DMS 273 (cell line): ENCODE data around the gene AMPH.
"Not testable (repeated sequence)": the region's sequence is repeated elsewhere in the genome, so short reads cannot be mapped to it uniquely, and the experiment has no call there.

Source experiments
- DNase-seq: peaks from one replicate; lab custom pipeline; 2025; ENCODE audit not compliant: unreplicated experiment; lab: John Stamatoyannopoulos, UW

Gene AMPH

DNA sequence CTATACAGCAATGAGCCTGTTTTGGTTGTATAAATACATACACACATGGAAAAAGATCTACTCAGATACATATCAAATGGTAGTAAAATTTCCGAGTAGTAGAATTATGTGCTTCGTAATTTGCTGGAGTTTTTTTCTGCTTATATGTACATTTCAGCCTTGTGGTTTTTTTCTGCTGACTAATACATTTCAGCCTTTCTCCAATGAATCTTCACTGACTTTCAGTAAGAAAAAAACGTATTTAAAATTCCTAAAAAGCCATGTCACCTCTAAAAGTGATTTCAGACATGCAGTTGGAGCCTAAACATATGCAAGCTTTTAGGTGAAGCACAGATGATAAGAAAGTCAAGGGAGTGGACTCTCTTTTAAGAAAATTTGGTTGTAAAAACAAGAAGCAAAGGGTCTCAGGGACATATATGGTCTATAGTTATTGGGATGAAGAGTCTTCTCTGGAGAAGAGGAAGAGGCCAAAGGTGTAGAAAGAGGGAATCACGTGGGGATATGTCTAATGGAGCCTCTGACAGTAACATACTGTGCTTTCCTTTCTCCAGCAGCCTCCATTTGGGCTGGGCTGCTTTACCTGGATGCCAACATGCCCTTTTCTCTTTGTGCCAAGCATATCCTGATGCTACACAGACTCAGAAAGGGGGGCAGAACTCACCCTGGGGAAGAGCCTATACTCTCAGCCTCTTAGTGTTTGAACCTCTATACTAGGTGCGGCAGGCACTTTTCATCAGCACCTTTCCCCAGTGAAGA is 2.4 kb downstream of the AMPH start:
- DNase-seq = no peak

DNA sequence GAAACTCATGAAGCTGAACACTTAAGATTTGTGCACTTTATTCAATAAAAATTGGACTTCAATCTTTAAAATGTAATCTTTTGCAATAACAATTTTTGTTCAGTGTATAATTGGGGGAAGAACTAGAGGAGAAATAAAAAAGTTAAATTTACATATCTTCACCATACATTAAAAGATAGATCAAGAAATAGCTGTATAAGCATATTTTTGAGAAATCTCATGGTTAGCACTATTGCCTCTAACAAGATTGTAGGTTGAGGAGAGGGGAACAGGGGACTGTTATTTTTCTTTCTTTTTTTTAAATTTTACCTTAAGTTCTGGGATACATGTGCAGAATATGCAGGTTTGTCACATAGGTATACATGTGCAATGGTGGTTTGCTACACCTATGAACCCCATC is 5.3 kb downstream of the AMPH start:
- no peak for DNase-seq

- DNase-seq = peak; percentile 67
Observed at GRCh38 chr7:38615665-38616064, 15.5 kb downstream of the AMPH start.

GRCh38 chr7:38607466-38607865 is 23.7 kb downstream of the AMPH start:
- no peak for DNase-seq

GRCh38 chr7:38600741-38601140 is 30.4 kb downstream of the AMPH start:
- DNase-seq = no peak

- DNase-seq = no peak
Observed at GRCh38 chr7:38594949-38595348, 36.2 kb downstream of the AMPH start.

GRCh38 chr7:38592737-38593288 is 38.4 kb downstream of the AMPH start:
- no peak for DNase-seq

- DNase-seq = no peak
Observed at GRCh38 chr7:38585572-38586354, 45.4 kb downstream of the AMPH start.

DNA sequence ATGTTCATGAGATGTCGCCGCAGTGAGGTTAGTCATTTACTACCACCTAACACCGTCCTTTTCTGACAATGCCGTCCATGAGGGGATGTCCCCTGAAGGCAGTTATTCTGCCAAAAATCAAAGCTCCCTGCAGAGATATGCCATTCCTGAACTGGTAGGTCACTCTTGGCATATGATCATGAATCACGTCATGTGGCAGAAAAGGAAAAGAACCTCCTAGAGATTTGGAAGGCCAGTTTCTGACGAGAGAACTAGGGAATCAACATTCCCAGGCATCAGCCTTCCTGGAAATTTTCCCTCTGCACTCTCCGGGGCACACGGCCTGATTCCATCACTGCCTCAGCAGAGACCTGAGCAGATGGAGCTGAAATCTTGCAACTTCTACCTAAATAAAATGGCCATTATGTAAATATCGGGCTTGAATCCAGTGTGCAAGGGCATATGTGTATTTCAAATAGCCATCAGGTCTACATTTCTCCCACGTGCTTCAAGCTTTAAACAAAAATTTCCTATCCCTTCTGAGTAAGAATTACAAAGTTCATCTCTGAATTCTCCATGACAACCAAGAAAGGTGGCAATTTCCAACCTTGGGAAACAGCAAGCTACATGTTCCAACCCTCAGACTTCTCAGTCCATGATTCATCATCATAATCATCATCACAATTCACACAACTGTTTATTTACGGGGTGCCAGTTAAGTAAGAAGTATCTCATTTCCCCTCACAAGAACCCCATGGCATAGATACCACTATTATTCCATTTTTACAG is 46.5 kb downstream of the AMPH start:
- peak; percentile 32 for DNase-seq

DNA sequence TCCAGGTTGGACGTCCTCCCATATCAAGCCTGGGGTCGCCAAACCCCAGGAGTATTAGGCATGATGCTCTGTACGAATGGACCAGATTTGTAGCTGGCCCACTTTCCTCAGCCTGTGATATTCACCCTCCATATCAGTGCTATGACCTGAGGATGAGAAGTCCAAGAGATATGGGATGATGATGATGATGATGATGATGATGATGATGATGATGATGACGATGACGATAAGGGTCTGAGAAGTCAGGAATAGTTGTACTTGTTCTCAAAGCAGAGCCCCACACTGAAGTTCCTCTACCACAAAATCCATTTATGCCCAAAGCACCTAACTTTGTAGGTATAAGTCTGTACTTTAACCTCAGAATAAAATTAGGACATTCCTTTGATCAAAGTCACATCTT is 50.7 kb downstream of the AMPH start:
- no peak for DNase-seq

DNA sequence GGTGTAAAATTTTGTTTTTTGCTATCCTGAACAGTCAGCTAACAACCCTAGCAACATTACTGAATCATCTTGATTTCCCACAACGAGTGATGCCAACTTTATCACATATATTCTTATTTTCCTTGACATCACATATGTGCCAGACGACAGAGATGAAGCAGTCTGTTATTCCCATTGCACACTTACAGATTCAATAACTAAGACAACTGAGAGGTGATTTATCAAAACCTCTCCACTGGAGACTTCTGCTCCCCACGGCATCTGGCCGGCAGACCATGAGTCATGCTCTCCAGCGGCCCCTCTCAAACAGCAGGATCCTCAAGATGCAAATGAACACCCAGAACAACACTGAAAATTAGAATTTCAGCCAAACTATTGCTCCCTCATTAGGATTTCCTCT is 57.1 kb downstream of the AMPH start:
- DNase-seq = peak; percentile 61

- not testable (repeated sequence) for DNase-seq
Observed at GRCh38 chr7:38571620-38572019, 59.6 kb downstream of the AMPH start.

DNA sequence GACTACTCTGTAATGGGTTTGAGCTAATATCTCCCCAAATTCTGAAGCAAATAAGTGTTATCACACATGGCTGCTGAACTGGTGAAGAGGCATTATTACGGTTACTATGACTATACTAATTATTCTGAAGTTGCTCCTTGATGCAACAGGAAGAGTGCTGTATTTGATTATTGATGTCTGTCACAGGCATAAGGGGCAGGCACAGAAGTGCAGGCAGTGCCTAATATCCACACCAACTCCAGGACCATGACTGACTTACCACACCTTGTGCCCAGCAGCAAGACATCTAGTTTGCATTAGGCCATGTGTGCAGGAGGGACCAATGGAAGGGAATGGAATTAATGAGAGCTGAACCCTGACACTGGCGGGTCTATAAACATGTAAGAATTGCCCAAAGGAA is 62.7 kb downstream of the AMPH start:
- no peak for DNase-seq

DNA sequence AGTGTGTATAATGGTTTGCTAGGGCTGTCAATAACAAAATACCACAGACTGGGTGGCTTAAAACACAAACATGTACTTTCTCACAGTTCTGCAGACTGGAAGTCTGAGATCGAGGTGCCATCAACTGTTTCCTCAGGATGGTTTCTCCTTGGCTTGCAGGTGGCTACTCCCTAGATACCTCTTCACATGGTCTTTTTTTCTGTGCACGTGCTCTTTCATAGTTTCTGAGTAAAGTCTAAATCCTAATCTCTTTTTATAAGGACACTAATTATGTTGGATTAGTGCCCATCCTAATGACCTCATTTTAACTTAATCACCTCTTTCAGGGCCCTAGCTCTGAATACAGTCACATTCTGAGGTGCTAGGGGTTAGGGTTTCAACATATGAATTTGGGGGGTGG is 65.9 kb downstream of the AMPH start:
- DNase-seq = peak; percentile 25

DNA sequence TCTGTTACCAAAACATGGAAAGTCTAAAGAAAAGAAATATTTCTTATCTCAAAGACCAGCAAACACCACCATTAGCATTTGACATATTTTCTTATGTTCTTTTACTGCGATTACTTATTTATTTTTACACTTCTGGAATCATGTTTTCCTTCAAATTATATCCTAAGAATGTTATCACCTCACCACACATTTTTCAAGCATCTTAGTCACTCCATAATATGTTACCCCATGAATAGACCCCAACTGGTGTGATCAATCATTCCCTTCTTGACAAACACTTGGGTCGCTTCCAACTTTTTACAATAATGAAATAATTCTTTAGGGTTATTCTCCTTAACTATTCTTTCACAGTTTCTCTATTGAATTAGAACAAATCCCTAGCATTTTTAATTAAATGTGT is 67.4 kb downstream of the AMPH start:
- DNase-seq = no peak

- no peak for DNase-seq
Observed at GRCh38 chr7:38561166-38561565, 70.0 kb downstream of the AMPH start.

GRCh38 chr7:38558761-38559345 is 72.3 kb downstream of the AMPH start:
- peak; percentile 22 for DNase-seq

GRCh38 chr7:38554586-38554985 is 76.6 kb downstream of the AMPH start:
- DNase-seq = no peak

- DNase-seq = peak; percentile 11
Observed at GRCh38 chr7:38550836-38551235, 80.3 kb downstream of the AMPH start.

- no peak for DNase-seq
Observed at GRCh38 chr7:38548605-38549004, 82.6 kb downstream of the AMPH start.

GRCh38 chr7:38546763-38547162 is 84.4 kb downstream of the AMPH start:
- no peak for DNase-seq
